ENCODE results near the gene SMAD7.

DNA sequence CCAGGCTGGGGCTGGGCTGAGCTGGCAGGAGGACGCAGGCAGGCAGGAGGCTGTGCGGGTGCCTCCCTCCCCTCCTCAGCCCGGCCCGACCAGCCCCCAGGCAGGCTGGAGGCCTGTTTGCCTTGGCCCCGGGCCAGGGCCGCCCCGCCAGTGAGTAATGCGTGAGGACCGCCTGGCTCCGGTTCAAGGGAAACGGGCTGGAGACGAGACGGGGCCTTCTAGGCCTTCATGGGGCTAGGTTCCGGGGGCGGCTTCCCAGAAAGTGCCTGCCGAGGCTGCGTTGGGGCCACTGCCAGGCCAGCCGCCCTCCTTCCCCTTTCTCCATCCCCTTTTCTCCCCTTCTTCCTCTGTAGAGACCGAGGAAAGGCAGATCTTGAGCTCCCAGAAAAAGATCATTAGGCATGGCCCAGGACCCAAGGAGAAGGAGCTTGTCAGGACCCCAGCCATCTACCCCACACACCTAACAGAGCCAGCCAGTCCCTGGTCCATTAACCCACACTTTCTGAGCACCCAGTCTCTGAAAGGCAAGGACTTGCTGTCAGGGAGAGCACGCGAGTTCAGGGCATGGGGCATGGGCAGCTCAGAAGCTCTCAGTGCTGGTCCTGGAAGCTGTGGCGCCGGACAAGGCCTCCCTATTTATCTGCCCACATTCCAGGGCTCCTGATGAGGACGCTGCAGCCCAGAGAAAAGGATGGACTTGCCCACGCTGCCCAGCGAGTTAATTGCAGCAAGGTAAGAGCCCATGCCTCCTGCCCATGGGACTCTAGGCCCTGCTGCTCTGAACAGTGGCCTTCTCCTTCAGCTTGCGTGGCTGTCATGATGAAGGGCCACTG lies 48.5 kb downstream of the SMAD7 start:
- TF ChIP-seq POLR2A (IDR thresholded peaks at IDR 0.05) (no peak), POLR2AphosphoS5 (IDR thresholded peaks at IDR 0.05; ENCODE audit: insufficient read depth in 1 of 2, low read depth in 1 of 2) (peak in 1 of 2 donors; percentile 71)

Data from vagina (tissue), 2 donors.